ENCODE data around the gene CACNA2D3. TPM values are rescaled to one million over a fixed set of nuclear protein-coding genes. Genes with fewer than 3 reads are reported as not detected.

CACNA2D3 gene
- total and polyA plus RNA-seq, 2 experiments from 2014 or later = 1.1 to 2.5 TPM

GRCh38 chr3:54631516-54632325, 509.4 kb downstream of the CACNA2D3 start:
- peaks cover 5% of the 10 kb centered on the region for H3K27me3 ChIP-seq
- H3K36me3 ChIP-seq (replicated peaks; ENCODE audit: insufficient read depth, low read depth) = no peaks in the 10 kb centered on the region
- no peak for DNase-seq (ENCODE audit: low spot score)
- no peaks in the 10 kb centered on the region for H3K9me3 ChIP-seq (ENCODE audit: low read depth)
- 63% methylated on average over 6 of the region's 6 CpGs for WGBS (ENCODE audit: low lambda C conversion rate, missing lambda C conversion rate)
- no peaks in the 10 kb centered on the region for H4K20me1 ChIP-seq (ENCODE audit: insufficient read depth, poor library complexity, severe bottlenecking)
- H3K27ac ChIP-seq = no peak overlapping the region
- H3K4me2 ChIP-seq = no peak overlapping the region
- no peaks in the 10 kb centered on the region for H3K9me2 ChIP-seq (replicated peaks; ENCODE audit: insufficient read depth)
- no peaks in the 10 kb centered on the region for H3K79me2 ChIP-seq
- TF ChIP-seq EZH2 (IDR thresholded peaks at IDR 0.05; ENCODE audit: borderline replicate concordance) = no peak
- TF ChIP-seq, protein P1, sequence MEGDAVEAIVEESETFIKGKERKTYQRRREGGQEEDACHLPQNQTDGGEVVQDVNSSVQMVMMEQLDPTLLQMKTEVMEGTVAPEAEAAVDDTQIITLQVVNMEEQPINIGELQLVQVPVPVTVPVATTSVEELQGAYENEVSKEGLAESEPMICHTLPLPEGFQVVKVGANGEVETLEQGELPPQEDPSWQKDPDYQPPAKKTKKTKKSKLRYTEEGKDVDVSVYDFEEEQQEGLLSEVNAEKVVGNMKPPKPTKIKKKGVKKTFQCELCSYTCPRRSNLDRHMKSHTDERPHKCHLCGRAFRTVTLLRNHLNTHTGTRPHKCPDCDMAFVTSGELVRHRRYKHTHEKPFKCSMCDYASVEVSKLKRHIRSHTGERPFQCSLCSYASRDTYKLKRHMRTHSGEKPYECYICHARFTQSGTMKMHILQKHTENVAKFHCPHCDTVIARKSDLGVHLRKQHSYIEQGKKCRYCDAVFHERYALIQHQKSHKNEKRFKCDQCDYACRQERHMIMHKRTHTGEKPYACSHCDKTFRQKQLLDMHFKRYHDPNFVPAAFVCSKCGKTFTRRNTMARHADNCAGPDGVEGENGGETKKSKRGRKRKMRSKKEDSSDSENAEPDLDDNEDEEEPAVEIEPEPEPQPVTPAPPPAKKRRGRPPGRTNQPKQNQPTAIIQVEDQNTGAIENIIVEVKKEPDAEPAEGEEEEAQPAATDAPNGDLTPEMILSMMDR (IDR thresholded peaks at IDR 0.05; ENCODE audit: poor library complexity) = no peak
- no peak for TF ChIP-seq EZH2phosphoT487 (IDR thresholded peaks at IDR 0.05; ENCODE audit: low read depth, severe bottlenecking, unreplicated experiment)
- H3K4me3 ChIP-seq = no peak overlapping the region
- H2AFZ ChIP-seq = no peak overlapping the region
- H3K4me1 ChIP-seq (ENCODE audit: insufficient read depth) = no peaks in the 10 kb centered on the region

- Histone ChIP-seq H3K4me2 (no peak overlapping the region), H3K36me3 (replicated peaks; ENCODE audit: insufficient read depth, low read depth) (no peaks in the 10 kb centered on the region), H2AFZ (no peak overlapping the region), H3K27ac (no peak overlapping the region), H3K9me2 (replicated peaks; ENCODE audit: insufficient read depth) (no peaks in the 10 kb centered on the region), H3K9me3 (ENCODE audit: low read depth) (no peaks in the 10 kb centered on the region), H3K79me2 (no peaks in the 10 kb centered on the region), H3K4me1 (ENCODE audit: insufficient read depth) (no peaks in the 10 kb centered on the region), H3K27me3 (peaks cover 10% of the 10 kb centered on the region), H4K20me1 (ENCODE audit: insufficient read depth, poor library complexity, severe bottlenecking) (no peaks in the 10 kb centered on the region), H3K4me3 (no peak overlapping the region)
- TF ChIP-seq, protein P1 (IDR thresholded peaks at IDR 0.05; ENCODE audit: poor library complexity) = no peak
- TF ChIP-seq EZH2 (IDR thresholded peaks at IDR 0.05; ENCODE audit: borderline replicate concordance) = no peak
- no peak for TF ChIP-seq EZH2phosphoT487 (IDR thresholded peaks at IDR 0.05; ENCODE audit: low read depth, severe bottlenecking, unreplicated experiment)
- 96% methylated on average over 1 of the region's 1 CpG for WGBS (ENCODE audit: low lambda C conversion rate, missing lambda C conversion rate)
- no peak for DNase-seq (ENCODE audit: low spot score)
Measured at GRCh38 chr3:54632326-54632665, 509.9 kb downstream of the CACNA2D3 start.

GRCh38 chr3:54632834-54633233, 510.5 kb downstream of the CACNA2D3 start:
- Histone ChIP-seq H3K4me3 (no peak overlapping the region), H3K9me2 (replicated peaks; ENCODE audit: insufficient read depth) (no peaks in the 10 kb centered on the region), H3K79me2 (no peaks in the 10 kb centered on the region), H3K27me3 (peaks cover 10% of the 10 kb centered on the region), H3K9me3 (ENCODE audit: low read depth) (no peaks in the 10 kb centered on the region), H3K36me3 (replicated peaks; ENCODE audit: insufficient read depth, low read depth) (no peaks in the 10 kb centered on the region), H2AFZ (no peak overlapping the region), H3K27ac (no peak overlapping the region), H3K4me2 (no peak overlapping the region), H3K4me1 (ENCODE audit: insufficient read depth) (no peaks in the 10 kb centered on the region), H4K20me1 (ENCODE audit: insufficient read depth, poor library complexity, severe bottlenecking) (no peaks in the 10 kb centered on the region)
- WGBS (ENCODE audit: low lambda C conversion rate, missing lambda C conversion rate) = 97% methylated on average over 6 of the region's 6 CpGs
- TF ChIP-seq, protein P1 (IDR thresholded peaks at IDR 0.05; ENCODE audit: poor library complexity) = no peak
- no peak for TF ChIP-seq EZH2phosphoT487 (IDR thresholded peaks at IDR 0.05; ENCODE audit: low read depth, severe bottlenecking, unreplicated experiment)
- no peak for DNase-seq (ENCODE audit: low spot score)

Measured in hepatocyte (in vitro differentiated cells).